SKM-1 (cell line): ENCODE measurements around the gene SMURF2.
"Not testable (repeated sequence)": the region's sequence is repeated elsewhere in the genome, so short reads cannot be mapped to it uniquely, and the experiment has no call there.

Source experiments
- DNase-seq: peaks from one replicate; lab custom pipeline; 2025; ENCODE audit not compliant: unreplicated experiment; lab: John Stamatoyannopoulos, UW

Gene SMURF2

GRCh38 chr17:64632606-64633005, 29.5 kb downstream of the SMURF2 start:
- DNase-seq = no peak

GRCh38 chr17:64632194-64632593, 29.9 kb downstream of the SMURF2 start:
- DNase-seq = no peak

DNA sequence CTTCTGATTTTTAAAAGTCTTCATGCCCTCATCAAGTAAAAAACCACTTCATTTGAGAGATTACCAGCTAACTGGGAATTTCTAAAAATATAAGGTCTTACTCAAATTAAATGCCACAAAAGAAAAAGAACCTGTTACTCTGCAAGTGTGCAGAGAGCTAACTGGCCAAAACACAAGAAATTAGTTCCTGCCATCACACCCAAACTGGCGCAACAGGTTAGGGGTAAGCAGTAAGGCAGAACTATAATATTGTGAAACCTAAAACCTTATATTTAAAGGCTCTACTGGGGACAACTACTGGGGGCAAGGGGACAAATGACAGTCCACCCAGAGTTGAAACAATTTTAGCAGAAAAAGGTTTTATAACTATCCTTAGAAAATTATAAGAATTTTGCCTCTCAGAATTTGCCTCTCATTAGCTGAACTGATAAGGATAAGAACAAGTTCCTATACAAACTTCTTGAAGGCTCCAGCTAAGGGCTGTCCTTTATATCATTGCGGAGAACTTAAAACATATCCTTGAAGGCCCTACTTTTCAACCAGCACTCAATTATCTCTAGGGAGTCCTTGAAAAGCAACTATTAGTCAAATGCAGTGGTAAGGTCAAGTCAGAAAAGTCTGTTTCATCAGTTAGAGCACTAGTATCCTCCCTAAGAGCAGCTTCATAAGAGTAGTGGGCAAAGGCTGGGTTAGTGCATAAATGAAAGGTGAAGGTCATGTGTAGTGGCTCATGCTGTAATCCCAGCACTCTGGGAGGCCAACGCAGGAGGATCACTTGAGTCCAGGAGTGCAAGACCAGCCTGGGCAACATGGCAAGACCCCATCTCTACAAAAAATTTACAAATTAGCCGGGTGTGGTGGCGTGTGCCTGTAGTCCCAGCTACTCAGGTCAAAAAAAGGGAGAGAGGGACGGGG, 31.5 kb downstream of the SMURF2 start:
- DNase-seq = no peak

DNA sequence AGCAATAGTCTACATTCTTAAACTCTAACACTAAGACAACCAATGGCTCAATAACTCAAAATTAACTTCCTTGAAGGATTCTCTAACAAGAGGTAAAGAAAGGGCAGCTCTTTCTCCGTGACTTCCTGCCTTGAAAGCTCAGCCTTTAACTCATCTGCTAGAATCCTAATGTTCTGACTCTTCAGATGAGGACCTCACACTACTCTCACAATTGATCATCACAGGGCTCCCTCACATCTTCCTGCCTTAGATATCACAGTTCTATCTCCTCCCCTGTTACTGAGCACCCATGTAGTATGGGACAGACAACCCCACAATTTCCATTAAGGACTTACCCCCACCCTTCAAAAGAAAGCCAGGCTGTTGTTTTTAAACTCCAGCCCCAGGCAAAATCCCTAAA, 33.5 kb downstream of the SMURF2 start:
- DNase-seq = no peak

GRCh38 chr17:64627797-64628196, 34.3 kb downstream of the SMURF2 start:
- DNase-seq = no peak

DNA sequence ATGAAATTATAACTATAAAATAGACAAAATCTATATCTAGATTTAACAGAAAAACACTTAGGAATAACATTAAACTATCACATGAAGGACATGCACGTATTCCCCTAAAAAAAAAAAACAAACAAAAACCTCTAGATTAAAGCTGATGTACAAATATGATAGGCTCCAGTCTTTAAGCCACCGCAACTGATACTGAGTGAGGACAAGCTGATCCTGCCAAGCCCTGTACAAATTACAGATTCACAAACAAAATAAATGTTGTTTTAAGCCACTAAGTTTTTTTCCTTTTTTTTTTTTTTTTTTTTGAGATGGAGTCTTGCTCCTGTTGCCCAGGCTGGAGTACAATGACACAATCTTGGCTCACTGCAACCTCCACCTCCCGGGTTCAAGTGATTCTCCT, 35.3 kb downstream of the SMURF2 start:
- DNase-seq = no peak

DNA sequence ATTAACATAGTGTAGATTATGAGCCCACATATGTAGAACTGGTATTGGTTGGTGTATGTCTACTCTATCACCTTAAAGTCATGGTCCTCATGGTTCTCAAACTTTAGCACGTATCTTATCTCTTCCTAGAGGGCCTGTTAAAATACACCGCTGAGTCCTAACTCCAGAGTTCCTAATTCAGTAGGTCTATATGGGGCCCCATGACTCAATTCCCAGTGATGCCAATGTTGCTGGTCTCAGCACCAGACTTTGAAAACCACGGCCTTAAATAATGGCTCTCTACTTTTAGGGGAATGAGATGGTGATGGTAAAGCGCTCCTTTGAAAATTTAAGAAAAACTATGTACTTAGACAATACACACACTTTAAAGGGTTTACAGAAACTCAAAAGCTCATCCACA, 36.6 kb downstream of the SMURF2 start:
- no peak for DNase-seq

- no peak for DNase-seq
Measured at GRCh38 chr17:64622931-64623654, 39.0 kb downstream of the SMURF2 start.

- DNase-seq = no peak
Measured at GRCh38 chr17:64621772-64622171, 40.3 kb downstream of the SMURF2 start.

GRCh38 chr17:64618848-64619247, 43.3 kb downstream of the SMURF2 start:
- no peak for DNase-seq

DNA sequence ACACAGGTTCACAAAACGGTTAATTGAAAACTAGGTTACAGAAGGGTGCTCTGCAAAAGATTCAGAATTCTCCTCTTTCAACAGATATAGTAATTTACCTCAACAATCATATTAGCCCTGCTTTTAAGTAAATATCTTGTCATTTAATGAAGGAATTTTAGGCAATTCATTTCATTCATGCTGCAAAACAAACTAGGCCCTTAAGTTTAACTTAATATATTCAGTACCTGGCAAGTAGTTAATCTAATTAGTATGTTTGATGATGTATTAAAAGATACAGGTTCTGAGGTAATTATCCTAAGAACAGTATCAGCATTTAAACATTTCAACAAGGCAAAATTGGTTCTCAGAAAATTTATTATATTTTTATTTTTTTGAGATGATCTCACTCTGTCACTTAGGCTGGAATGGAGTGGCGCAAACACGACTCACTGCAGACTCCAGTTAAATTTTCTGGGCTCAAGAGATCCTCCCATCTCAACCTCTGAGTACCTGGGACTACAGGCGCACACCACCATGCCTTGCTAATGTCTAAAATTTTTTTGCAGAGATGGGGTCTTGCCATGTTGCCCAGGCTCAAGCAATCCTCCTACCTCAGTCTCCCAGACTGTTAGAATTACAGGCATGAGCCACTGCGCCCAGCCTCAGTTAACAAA, 44.9 kb downstream of the SMURF2 start:
- DNase-seq = no peak

- DNase-seq = no peak
Measured at GRCh38 chr17:64615028-64615677, 47.0 kb downstream of the SMURF2 start.

DNA sequence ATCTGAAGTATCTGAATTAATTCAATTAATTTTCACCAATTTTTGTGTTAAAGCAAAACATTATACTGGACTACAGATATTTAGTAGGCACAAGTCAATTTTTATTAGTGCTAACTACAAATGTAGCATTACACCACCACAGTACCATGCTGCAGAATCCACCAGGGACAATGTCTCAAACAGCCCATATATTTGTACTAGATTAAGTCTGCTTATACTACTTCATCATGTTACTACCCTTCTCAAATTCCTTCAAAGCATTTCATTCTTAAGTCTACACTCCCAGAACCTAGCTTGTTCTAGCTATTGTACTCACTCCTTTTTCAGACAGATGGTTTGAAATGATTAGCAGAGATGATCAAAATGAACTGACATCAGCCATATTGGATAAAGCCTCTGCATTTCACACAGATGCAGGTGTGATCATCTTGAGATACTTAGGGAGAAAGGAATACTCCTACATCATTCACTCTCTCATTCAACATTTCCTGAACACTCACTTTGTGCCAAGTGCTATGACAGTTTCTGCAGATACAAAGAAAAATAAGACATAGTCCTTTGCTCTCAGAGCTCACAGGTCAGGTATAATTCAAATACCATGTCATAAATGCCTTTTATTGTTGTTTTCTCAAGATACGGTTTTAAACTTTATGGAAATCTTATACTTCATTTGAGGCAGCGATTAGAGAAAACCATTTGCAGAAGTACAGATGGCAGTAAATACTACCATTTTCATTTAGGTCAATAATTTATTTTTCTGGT, 47.7 kb downstream of the SMURF2 start:
- DNase-seq = no peak

DNA sequence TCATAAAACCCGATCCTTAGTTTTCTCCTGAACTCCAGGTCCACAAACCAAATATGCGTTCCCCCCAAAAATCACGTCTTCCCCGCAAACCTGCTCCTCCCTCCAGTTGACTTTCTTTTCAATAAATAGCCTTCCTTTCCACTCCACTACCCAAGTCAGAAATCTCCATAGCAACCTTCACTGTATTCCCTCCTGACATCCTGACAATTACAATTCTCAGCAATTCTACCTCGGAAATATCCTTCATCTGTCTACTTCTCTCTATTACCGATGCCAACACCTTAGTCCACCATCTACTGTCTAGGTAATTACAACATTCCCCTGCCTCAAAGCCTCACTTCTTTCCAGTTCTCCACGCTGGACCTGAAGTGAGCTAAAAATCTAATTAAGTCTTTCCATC, 50.7 kb downstream of the SMURF2 start:
- DNase-seq = no peak

- DNase-seq = not testable (repeated sequence)
Measured at GRCh38 chr17:64610244-64610643, 51.9 kb downstream of the SMURF2 start.

DNA sequence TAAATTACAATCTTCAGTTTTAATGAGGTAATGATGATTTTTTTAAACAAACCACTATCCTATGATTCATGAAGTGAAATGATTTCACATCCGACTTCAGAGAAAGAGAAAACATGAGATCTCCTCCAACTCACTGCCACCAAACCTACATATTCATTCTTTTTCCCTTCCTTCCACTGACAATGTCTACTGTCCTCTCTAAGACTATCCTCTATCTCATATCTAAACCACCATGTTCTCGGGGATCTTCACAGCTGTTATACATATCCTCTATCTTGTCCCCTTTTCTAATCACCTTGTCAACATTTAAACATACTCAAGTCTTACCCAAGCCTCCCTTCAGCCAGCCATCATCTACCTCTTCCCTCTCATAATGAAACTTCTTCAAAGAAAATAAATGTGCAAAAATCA, 53.5 kb downstream of the SMURF2 start:
- DNase-seq = no peak

DNA sequence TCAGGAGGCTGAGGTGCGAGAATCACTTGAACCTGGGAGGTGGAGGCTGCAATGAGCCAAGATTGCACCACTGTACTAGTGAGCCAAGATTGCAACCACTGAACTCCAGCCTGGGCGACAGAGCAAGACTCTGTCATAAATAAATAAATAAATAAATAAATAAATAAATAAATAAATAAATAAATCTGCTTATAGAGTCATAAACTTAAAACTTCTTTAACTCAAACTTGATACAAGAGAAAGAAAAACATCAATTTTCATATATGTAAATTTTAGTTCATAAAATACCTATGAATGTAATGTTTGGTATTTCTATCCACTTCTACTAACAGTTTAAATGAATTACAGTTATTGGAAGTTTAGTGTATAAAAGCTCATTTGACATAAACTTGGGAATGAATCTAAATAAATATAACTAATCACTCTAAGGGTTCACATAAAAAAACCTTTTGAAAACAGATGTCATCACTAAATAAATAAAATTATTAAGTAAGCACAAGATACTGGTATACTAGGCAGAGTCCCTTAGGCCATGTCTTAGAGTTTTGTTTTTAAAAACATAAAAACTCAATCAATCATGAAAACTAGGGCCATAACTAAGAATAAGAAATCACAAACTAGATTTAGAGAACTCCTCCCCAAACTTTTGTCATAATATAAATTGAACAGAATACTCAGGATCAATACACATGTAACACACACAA, 54.1 kb downstream of the SMURF2 start:
- DNase-seq = no peak

GRCh38 chr17:64604532-64604931, 57.6 kb downstream of the SMURF2 start:
- DNase-seq = not testable (repeated sequence)

DNA sequence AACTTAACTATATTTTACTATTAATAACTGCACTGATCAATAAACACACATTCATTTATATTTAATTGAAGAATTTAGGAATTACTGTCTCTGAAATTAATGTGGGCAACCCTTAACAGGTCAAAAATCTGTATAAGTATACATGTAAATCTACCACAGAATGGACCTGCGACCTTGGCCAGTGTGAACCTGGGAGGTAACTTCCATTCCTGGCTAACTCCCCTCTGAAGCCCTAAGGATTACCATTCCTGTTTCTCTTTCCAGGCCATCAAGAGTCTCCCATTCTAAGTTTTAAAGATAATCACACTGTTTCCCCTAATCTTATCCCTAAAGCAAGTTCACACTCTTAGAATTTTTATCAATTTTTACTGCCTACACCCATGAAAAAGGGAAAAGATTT, 58.1 kb downstream of the SMURF2 start:
- DNase-seq = no peak

- DNase-seq = no peak
Measured at GRCh38 chr17:64599827-64600226, 62.3 kb downstream of the SMURF2 start.
